Karpas-422 (cell line): ENCODE data around the gene TMEFF2. TPM values are rescaled to one million over a fixed set of nuclear protein-coding genes. Genes with fewer than 3 reads are reported as not detected.

Experiments
- DNase-seq: peaks from one replicate; pipeline ENCODE4 v3.0.0-alpha.2; 2015
- H2AFZ ChIP-seq: fragments of 200-600 bp; sonication (generic); 2 replicates; pipeline ENCODE4 v1.6.1; 2014; ENCODE audit warnings: antibody characterized with exemption, low read length, mixed read lengths
- H3K27ac ChIP-seq: fragments of 200-600 bp; sonication (generic); 2 replicates; pipeline ENCODE4 v1.5.1; 2014; ENCODE audit warnings: mild to moderate bottlenecking, low read length, moderate library complexity
- H3K27me3 ChIP-seq: fragments of 200-600 bp; sonication (generic); 2 replicates; pipeline ENCODE4 v1.6.1; 2014; ENCODE audit warnings: low read length, mixed read lengths
- H3K36me3 ChIP-seq: fragments of 200-600 bp; sonication (generic); 2 replicates; pipeline ENCODE4 v1.6.1; 2014; ENCODE audit warnings: low read length, mixed read lengths; ENCODE audit not compliant: insufficient read depth
- H3K4me1 ChIP-seq: fragments of 200-600 bp; sonication (generic); 2 replicates; pipeline ENCODE4 v1.6.1; 2014; ENCODE audit warnings: mild to moderate bottlenecking, low read length, mixed read lengths
- H3K4me2 ChIP-seq: fragments of 200-600 bp; sonication (generic); 2 replicates; pipeline ENCODE4 v1.6.1; 2014; ENCODE audit warnings: low read length, low read depth, mild to moderate bottlenecking; ENCODE audit not compliant: poor library complexity, severe bottlenecking
- H3K4me3 ChIP-seq: fragments of 200-600 bp; sonication (generic); 2 replicates; pipeline ENCODE4 v1.5.1; 2014; ENCODE audit warnings: mild to moderate bottlenecking, antibody characterized with exemption, low read length, mixed read lengths
- H3K79me2 ChIP-seq: fragments of 200-600 bp; sonication (generic); 2 replicates; pipeline ENCODE4 v1.6.1; 2014; ENCODE audit warnings: mild to moderate bottlenecking, low read length, mixed read lengths
- H3K9ac ChIP-seq: fragments of 200-600 bp; sonication (generic); 2 replicates; pipeline ENCODE4 v1.6.0; 2014; ENCODE audit warnings: low read length
- H3K9me2 ChIP-seq: fragments of 200-600 bp; sonication (generic), shearing (Covaris generic); replicated peaks from 2 replicates; pipeline ENCODE4 v1.6.0; 2014; ENCODE audit warnings: mild to moderate bottlenecking, low read length, moderate library complexity; ENCODE audit not compliant: insufficient read depth
- H3K9me3 ChIP-seq: fragments of 300-700, 200-600 bp; sonication (generic); 2 replicates; pipeline ENCODE4 v1.6.1; 2014; ENCODE audit warnings: low read length, mixed read lengths
- H4K20me1 ChIP-seq: fragments of 200-600 bp; sonication (generic); 2 replicates; pipeline ENCODE4 v1.6.1; 2014; ENCODE audit warnings: mild to moderate bottlenecking, antibody characterized with exemption, low read length, low read depth; ENCODE audit not compliant: insufficient read depth
- total RNA-seq: library from RNA; depleted of rRNA; stranded (reverse); fragments of >200 nt; shearing (Covaris generic); gene quantifications from 2 replicates; pipeline ENCODE4 v1.2.3, GENCODE V29; 2014; ENCODE audit warnings: low replicate concordance

The TMEFF2 gene
- total RNA-seq, 1 experiment from 2014 or later: not detected

DNA sequence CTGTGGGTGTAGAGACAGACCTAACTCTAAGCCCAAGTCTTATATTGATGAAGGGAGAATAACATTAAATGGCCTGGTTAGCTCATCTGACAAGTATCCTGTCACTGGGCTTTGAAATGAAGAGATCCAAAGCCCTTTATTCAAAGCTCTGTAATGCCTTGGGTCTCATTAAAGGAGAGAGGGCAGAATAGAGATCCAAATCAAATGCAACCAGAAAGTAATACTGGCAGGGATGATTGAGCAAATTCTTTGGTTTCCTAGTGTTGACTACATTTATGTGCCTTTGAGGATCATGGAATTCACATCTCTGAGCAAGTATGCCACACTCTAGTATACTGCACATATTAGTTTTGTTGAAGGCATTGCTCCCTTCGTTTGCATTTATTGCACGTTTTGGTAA lies 200.0 kb downstream of the TMEFF2 start:
- Histone ChIP-seq H3K27me3 (no peaks in the 10 kb centered on the region), H3K9ac (no peak overlapping the region), H3K9me3 (no peaks in the 10 kb centered on the region), H3K9me2 (no peaks in the 10 kb centered on the region), H3K79me2 (no peaks in the 10 kb centered on the region), H3K4me1 (no peaks in the 10 kb centered on the region), H4K20me1 (no peaks in the 10 kb centered on the region), H3K36me3 (no peaks in the 10 kb centered on the region), H2AFZ (no peak overlapping the region), H3K27ac (no peak overlapping the region), H3K4me2 (no peak overlapping the region), H3K4me3 (no peak overlapping the region)
- DNase-seq: no peak

DNA sequence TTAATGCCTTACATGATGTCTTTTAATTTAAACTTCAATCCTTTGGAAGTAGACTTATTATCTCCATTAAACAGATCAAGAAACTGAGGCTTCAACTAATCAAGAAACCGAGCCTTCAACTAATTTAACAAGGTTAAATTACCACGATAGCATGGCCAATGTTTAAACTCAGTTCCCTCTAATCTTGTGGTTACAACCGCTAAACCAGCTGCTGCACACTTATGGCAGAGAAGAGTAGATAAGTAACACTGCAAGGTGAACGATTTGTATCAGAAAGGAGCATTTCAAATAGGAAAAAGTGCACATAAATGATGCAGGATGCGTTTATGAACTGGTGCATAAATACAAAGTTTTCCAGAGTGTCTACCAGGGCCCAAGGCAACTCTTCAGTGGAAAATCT lies 203.3 kb downstream of the TMEFF2 start:
- Histone ChIP-seq H3K27ac (no peak overlapping the region), H3K9me2 (no peaks in the 10 kb centered on the region), H3K9me3 (no peaks in the 10 kb centered on the region), H3K4me2 (no peak overlapping the region), H3K79me2 (no peaks in the 10 kb centered on the region), H4K20me1 (no peaks in the 10 kb centered on the region), H3K4me3 (no peak overlapping the region), H3K4me1 (no peaks in the 10 kb centered on the region), H3K9ac (no peak overlapping the region), H3K27me3 (no peaks in the 10 kb centered on the region), H3K36me3 (no peaks in the 10 kb centered on the region), H2AFZ (no peak overlapping the region)
- DNase-seq: no peak

DNA sequence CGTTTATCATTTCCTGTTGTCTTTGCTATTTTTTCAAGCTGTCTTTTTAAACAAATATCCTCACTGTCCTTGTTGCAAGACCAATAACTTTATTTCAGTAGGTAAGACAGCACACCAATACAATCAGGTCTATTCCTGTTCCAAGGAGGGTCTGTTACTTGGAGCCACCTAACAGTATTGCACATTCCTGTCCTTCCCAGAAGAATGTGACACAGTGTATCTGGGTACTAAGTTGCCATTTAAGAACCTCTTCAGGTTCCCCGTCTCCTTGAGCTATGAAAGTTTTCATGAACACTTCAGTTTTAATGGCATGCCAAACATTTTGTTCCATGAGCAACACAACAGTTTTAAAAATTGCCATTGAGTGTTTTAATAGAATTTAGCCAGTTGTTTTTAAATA lies 209.0 kb downstream of the TMEFF2 start:
- H3K9me2 ChIP-seq: no peaks in the 10 kb centered on the region
- no peaks in the 10 kb centered on the region for H4K20me1 ChIP-seq
- no peak overlapping the region for H3K4me2 ChIP-seq
- H3K27me3 ChIP-seq: no peaks in the 10 kb centered on the region
- H3K9ac ChIP-seq: no peak overlapping the region
- H2AFZ ChIP-seq: no peak overlapping the region
- H3K79me2 ChIP-seq: no peaks in the 10 kb centered on the region
- no peaks in the 10 kb centered on the region for H3K9me3 ChIP-seq
- DNase-seq: no peak
- no peaks in the 10 kb centered on the region for H3K36me3 ChIP-seq
- no peak overlapping the region for H3K4me3 ChIP-seq
- H3K27ac ChIP-seq: no peak overlapping the region
- H3K4me1 ChIP-seq: no peaks in the 10 kb centered on the region

DNA sequence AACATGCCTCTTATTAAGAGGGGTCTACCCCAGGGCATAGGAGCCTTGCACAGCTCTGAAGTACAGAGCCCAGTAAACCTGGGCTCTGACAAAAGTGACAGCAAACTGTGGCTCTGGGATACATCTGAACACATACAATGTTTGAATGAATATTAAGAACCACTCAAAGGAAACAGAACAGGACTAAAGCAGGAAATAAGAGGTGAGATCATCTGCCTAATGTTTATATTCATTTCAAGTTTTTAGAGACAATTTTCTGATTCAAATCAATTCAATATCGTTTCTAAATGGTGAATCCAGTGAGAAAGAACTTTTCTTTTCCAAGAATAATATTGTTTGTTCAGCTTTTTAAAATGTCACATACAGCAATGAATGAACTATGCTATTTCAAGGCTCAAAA lies 211.1 kb downstream of the TMEFF2 start:
- Histone ChIP-seq H3K27me3 (no peaks in the 10 kb centered on the region), H2AFZ (no peak overlapping the region), H3K9me2 (no peaks in the 10 kb centered on the region), H4K20me1 (no peaks in the 10 kb centered on the region), H3K4me3 (no peak overlapping the region), H3K9ac (no peak overlapping the region), H3K36me3 (no peaks in the 10 kb centered on the region), H3K27ac (no peak overlapping the region), H3K4me1 (no peaks in the 10 kb centered on the region), H3K4me2 (no peak overlapping the region), H3K79me2 (no peaks in the 10 kb centered on the region), H3K9me3 (no peaks in the 10 kb centered on the region)
- DNase-seq: no peak

DNA sequence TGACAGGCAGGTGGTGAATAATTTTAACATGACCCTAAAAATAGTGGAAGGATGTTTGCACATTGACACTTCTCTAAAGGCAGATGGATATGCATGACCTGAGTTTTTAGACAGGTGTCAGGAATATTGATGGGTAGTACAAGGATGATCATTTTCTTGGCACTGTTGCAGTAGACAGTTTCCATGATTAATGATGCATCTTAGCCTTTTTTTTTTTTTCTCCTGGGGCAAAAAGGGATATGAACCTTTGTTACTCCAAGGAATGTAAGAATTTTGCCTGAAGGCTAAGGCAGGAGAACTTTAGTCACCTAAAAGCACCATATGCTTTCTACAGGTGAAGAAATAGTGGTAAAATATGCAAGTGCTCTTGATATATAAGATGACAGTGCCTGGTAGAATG lies 211.5 kb downstream of the TMEFF2 start:
- Histone ChIP-seq H3K9me3 (no peaks in the 10 kb centered on the region), H3K79me2 (no peaks in the 10 kb centered on the region), H3K27ac (no peak overlapping the region), H4K20me1 (no peaks in the 10 kb centered on the region), H3K27me3 (no peaks in the 10 kb centered on the region), H3K4me1 (no peaks in the 10 kb centered on the region), H3K9me2 (no peaks in the 10 kb centered on the region), H2AFZ (no peak overlapping the region), H3K36me3 (no peaks in the 10 kb centered on the region), H3K4me2 (no peak overlapping the region), H3K4me3 (no peak overlapping the region), H3K9ac (no peak overlapping the region)
- DNase-seq: no peak

DNA sequence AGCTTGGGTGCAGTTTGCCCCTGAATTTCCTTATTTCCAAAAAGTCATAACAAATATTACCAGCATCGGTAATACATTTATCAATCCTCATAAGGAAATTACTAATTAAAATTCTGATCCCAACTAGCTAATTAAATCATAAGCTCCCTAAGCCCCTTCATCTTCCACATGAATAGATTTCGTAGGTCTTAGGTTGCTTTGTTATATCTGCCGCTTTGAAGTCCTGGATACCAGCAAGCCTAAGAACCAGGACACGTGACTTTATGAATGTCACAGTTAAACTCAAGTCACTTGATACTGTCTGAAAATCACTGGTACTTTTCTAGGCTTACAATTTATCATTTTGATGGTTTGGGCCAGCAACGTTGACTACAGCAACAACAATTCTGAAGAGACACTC lies 213.0 kb downstream of the TMEFF2 start:
- DNase-seq: no peak

DNA sequence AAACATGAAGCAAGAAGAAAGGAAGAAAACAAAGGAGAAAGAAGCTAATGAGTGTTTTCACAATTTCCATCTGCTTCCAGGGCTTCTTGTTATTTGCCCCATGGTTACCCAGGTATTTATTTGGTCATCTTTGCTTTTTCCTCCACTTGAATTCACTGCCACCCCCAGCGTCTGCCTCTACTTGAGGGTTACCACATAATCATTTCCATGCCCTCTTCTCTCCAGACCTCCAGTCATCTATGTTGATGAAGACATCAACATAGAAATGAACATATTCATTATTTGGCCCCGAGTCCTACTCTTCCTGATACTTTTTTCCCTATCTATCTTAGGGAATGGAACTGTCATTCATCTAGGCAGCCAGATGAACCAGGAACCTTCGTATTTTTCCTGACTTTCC lies 214.2 kb downstream of the TMEFF2 start:
- no peak overlapping the region for H3K4me3 ChIP-seq
- H4K20me1 ChIP-seq: no peaks in the 10 kb centered on the region
- no peak overlapping the region for H2AFZ ChIP-seq
- H3K4me1 ChIP-seq: no peaks in the 10 kb centered on the region
- no peaks in the 10 kb centered on the region for H3K79me2 ChIP-seq
- no peaks in the 10 kb centered on the region for H3K27me3 ChIP-seq
- H3K27ac ChIP-seq: no peak overlapping the region
- H3K9me2 ChIP-seq: no peaks in the 10 kb centered on the region
- DNase-seq: no peak
- no peak overlapping the region for H3K4me2 ChIP-seq
- no peaks in the 10 kb centered on the region for H3K9me3 ChIP-seq
- H3K36me3 ChIP-seq: no peaks in the 10 kb centered on the region
- no peak overlapping the region for H3K9ac ChIP-seq

More for the DNA sequence above, 213.0 kb downstream of the TMEFF2 start:
- H3K4me1 ChIP-seq: no peaks in the 10 kb centered on the region
- H3K36me3 ChIP-seq: no peaks in the 10 kb centered on the region
- no peak overlapping the region for H3K4me3 ChIP-seq
- no peak overlapping the region for H3K9ac ChIP-seq
- no peak overlapping the region for H3K4me2 ChIP-seq
- no peak overlapping the region for H3K27ac ChIP-seq
- no peaks in the 10 kb centered on the region for H3K27me3 ChIP-seq
- H2AFZ ChIP-seq: no peak overlapping the region
- H3K79me2 ChIP-seq: no peaks in the 10 kb centered on the region
- no peaks in the 10 kb centered on the region for H3K9me2 ChIP-seq
- no peaks in the 10 kb centered on the region for H4K20me1 ChIP-seq
- H3K9me3 ChIP-seq: no peaks in the 10 kb centered on the region

DNA sequence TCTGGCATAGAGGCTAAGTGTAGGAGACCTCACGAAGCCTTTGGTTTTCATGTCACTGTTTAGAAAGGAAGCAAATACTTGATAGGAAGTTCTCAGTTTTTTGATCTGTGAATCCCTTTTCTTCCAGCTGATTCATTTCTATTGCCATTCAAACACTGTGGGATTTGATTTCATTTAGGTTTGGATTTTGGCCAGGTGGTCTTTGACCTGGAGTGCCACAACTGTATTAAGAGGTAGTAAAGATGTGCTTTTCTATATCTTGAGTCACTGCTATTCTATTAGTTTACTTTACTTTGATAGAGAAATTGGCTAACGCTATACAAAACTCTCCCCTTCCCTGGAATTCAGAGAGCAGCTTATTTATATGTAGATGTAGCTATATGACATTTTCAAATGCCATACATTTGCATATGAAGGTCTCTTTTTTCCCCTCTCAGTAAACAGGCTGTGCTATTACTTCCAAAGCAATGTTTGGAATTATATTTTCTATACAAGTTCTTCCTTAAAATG lies 215.5 kb downstream of the TMEFF2 start:
- no peaks in the 10 kb centered on the region for H3K4me1 ChIP-seq

DNA sequence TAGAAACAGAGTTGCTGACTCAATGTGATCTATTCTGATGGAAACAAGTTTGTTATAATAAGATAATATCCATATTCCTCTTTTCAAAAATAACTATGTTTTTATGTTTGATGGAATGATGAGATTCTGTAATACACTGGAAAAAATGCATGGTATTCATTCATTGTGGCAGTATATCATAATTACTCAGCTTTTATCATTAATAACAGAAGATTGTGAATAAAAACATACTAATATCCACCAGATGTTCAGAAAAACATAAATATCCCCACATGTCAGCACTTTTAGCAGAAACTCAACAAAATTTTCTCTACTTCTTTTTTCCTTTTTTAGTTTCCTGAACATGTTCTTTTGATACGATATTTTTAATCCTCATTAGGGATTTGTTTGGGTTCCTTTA lies 217.0 kb downstream of the TMEFF2 start:
- H3K9ac ChIP-seq: no peak overlapping the region
- no peaks in the 10 kb centered on the region for H3K36me3 ChIP-seq
- no peaks in the 10 kb centered on the region for H3K4me1 ChIP-seq
- H3K79me2 ChIP-seq: no peaks in the 10 kb centered on the region
- no peak overlapping the region for H3K4me2 ChIP-seq
- H3K27ac ChIP-seq: no peak overlapping the region
- H4K20me1 ChIP-seq: no peaks in the 10 kb centered on the region
- no peak for DNase-seq
- no peaks in the 10 kb centered on the region for H3K9me3 ChIP-seq
- no peak overlapping the region for H3K4me3 ChIP-seq
- no peaks in the 10 kb centered on the region for H3K9me2 ChIP-seq
- no peak overlapping the region for H2AFZ ChIP-seq
- H3K27me3 ChIP-seq: no peaks in the 10 kb centered on the region

More for the DNA sequence above, 215.5 kb downstream of the TMEFF2 start:
- Histone ChIP-seq H4K20me1 (no peaks in the 10 kb centered on the region), H2AFZ (no peak overlapping the region), H3K9me2 (no peaks in the 10 kb centered on the region), H3K36me3 (no peaks in the 10 kb centered on the region), H3K9me3 (no peaks in the 10 kb centered on the region), H3K9ac (no peak overlapping the region), H3K4me2 (no peak overlapping the region), H3K79me2 (no peaks in the 10 kb centered on the region), H3K27ac (no peak overlapping the region), H3K4me3 (no peak overlapping the region), H3K27me3 (no peaks in the 10 kb centered on the region)
- no peak for DNase-seq
